NCI-H748 (cell line): Measurements from ENCODE around the gene CAMKV.
"Not testable (repeated sequence)": the region's sequence is repeated elsewhere in the genome, so short reads cannot be mapped to it uniquely, and the experiment has no call there.

ENCODE experiments used
- DNase-seq: peaks from one replicate; lab custom pipeline; 2025; ENCODE audit not compliant: unreplicated experiment; lab: John Stamatoyannopoulos, UW

The CAMKV gene, protein sequence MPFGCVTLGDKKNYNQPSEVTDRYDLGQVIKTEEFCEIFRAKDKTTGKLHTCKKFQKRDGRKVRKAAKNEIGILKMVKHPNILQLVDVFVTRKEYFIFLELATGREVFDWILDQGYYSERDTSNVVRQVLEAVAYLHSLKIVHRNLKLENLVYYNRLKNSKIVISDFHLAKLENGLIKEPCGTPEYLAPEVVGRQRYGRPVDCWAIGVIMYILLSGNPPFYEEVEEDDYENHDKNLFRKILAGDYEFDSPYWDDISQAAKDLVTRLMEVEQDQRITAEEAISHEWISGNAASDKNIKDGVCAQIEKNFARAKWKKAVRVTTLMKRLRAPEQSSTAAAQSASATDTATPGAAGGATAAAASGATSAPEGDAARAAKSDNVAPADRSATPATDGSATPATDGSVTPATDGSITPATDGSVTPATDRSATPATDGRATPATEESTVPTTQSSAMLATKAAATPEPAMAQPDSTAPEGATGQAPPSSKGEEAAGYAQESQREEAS

DNA sequence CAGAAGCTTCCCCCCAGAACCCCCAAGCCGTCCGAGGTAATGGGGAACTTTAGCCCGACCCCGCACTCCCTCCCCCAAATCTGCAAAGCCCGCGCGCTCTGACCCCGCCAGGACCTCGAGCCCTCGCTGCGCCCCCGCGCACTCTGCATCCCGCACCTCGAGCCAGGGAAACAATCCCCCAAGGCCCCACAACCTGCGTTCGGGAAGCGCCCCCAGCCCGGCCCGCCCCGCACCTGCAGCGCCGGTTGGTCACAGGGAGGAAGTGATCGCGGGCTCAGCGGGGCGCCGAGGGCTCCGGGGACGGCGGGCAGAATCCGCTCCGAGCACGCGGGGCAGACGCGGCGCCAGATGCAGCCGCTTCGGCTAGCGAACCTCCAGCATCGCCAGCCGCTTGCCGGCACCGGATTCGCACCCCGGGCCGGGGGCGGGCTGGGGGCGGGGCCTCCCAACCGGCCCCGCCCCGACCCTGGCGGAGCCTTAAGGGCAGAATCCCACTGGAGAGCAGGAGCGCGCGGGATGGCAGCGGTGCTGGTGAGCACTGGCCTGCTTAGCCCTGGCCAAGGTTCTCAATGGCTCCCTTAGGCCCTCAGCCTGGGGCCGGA is at the start of gene CAMKV:
CAMKV (minus strand) TSS at position 382 of the 602 bp plus-strand sequence. CDS start 7,518 bp downstream, outside the sequence.
- DNase-seq = peak; percentile 67

DNA sequence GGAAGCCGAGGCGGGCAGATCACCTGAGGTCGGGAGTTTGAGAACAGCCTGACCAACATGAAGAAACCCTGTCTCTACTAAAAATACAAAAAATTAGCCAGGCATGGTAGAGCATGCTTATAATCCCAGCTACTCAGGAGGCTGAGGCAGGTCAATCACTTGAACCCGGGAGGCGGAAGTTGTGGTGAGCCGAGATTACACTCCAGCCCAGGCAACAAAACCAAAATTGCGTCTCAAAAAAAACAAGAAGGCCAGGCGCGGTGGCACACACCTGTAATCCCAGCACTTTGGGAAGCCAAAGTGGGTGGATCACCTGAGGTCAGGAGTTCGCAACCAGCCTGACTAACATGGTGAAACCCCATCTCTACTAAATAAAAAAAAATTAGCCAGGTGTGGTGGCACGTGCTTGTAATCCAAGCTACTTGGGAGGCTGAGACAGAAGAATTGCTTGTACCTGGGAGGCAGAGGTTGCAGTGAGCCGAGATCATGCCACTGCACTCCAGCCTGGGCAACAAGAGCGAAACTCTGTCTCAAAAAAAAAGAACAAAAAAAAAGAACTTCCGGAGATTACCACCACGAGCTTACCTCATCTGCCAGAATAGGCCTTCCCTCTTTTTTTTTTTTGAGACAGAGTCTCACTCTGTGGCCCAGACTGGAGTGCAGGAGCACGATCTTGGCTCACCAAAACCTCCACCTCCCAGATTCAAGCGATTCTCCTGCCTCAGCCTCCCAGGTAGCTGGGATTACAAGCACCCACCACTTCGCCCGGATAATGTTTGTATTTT is 48.3 kb upstream of the CAMKV start:
- not testable (repeated sequence) for DNase-seq

- no peak for DNase-seq
Observed at GRCh38 chr3:49916686-49917085, 47.0 kb upstream of the CAMKV start.

GRCh38 chr3:49914906-49915305 is 45.2 kb upstream of the CAMKV start:
- DNase-seq = no peak

DNA sequence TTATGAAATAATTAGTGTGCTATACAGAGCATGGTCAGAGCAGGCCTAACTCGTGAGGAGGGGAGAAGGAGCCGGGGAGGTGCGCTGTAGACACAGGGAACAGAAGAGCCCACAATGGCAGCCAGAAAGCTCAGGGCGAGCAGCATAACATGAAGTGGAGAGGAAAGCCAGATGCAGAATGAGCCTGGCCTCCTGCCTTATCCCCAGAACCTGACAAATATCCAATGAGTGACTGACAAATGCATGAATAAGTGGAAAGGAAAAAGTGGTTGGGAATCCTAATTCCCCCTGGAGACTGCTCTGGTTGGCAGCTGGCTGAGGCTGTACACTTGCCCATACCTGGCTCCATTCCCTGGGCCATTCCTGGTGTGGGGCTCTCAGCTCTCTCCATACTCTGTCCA is 43.2 kb upstream of the CAMKV start:
- no peak for DNase-seq

DNA sequence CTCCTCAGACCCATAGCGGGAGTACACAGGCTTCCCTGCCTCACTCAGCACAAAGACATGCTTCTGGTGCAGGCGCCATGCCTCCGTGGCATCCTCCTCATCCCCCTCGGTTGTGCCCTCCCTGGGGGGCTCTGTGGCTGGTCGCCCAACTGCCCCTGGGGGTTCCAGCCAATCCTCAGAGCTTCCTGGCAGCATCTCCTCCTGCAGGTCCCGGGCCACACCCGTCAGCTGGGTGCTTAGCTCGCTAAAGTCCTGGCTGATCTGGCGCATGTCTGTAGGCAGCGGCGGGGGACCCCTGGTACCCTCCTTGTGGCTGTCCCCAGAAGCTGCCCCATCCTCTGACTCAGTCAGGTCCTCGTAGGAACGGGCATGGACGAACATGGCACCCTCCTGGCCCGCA is 41.9 kb upstream of the CAMKV start:
- DNase-seq = no peak

DNA sequence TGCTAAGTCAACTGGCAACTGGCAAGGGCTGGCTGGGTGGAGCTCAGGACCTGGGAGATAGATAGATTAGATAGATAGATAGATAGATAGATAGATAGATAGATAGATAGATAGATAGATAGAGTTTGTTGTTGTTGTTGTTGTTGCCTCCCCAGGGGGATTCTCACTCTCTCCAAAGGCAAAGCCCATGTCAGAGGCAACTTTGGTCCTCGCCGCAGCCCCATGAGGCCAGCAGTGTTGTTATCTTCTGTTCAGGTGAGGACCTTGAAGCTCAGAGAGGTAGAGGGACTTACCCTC is 41.4 kb upstream of the CAMKV start:
- no peak for DNase-seq

DNA sequence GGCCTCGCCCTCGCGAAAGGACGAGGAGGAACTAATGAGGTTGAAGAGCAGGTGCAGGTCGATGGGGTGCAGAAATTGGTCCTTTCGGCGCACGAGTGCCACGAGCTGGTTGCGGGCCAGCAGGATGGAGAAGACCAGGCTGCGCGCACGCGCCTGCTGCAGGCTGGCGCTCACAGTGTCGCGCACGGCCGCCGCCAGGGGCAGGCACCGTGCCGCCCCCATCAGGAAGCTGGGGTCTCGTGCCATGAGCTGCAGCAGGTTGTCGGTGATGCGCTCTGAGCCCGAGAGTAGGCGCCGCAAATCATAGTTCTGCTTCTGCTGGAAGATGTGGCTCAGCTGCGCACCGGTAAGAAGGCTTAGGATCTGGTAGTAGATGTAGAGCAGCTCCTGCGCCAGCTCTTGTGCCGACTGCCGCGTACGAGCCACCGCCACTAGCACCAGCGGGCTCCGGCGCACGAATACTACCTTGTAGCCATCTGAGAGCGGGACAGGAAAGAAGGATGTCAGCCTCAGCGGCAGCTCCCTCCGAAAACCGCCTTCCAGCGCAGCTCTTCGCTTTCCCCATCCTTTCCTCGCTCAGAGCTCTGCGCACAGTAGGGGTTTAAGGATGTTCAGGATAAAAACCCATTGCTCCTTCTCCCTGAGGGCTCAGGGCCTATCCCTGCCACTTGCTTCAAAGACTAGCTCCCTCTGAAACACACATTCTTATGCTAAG is 40.9 kb upstream of the CAMKV start:
- no peak for DNase-seq

DNA sequence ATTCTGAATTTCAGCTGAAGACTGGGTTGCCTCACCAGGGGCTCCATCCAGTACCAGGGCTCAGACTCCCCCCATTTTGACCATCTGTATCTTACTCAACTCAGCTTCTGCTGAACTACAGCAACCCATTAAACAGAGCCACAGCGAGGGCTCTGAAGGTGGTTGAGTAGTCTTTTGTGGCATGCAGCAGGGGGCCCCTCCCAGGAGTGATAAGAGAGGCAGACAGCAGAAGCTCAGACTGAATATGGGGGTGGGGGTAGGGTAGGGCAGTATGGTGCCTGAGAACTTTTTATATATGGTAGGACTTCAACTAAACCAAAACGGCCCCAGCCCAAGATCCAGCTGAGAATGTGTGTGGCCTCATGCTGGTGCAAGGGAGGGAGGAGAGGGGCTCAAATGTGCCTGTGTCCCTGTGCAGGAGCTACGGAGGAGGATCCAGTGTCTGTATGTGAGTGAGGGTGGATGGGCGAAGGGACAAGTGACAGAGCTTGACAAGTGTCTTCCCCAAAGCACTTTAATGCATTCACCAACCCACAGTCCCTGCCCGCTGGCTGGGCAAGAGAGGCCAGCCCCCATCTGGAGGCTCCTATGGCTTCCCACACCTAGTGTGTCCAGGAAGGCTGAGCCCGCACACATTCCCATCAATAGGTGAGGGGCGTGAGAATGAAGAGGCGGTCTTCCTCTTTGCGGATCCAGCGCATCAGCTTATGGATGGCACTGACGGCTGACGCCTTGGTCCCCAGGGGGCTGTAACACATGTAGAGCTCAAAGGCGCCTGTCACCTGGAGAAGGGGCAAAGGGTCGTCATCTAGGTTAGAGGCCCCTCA is 38.9 kb upstream of the CAMKV start:
- no peak for DNase-seq

GRCh38 chr3:49906073-49906743 is 36.5 kb upstream of the CAMKV start:
- no peak for DNase-seq

- DNase-seq = not testable (repeated sequence)
Observed at GRCh38 chr3:49904448-49904847, 34.7 kb upstream of the CAMKV start.

- DNase-seq = peak; percentile 77
Observed at GRCh38 chr3:49903451-49904424, 34.0 kb upstream of the CAMKV start, which contains the start of gene MST1R. Gene MST1R (minus strand): TSS chr3:49903873. CDS start chr3:49903609, 264 bp downstream.

DNA sequence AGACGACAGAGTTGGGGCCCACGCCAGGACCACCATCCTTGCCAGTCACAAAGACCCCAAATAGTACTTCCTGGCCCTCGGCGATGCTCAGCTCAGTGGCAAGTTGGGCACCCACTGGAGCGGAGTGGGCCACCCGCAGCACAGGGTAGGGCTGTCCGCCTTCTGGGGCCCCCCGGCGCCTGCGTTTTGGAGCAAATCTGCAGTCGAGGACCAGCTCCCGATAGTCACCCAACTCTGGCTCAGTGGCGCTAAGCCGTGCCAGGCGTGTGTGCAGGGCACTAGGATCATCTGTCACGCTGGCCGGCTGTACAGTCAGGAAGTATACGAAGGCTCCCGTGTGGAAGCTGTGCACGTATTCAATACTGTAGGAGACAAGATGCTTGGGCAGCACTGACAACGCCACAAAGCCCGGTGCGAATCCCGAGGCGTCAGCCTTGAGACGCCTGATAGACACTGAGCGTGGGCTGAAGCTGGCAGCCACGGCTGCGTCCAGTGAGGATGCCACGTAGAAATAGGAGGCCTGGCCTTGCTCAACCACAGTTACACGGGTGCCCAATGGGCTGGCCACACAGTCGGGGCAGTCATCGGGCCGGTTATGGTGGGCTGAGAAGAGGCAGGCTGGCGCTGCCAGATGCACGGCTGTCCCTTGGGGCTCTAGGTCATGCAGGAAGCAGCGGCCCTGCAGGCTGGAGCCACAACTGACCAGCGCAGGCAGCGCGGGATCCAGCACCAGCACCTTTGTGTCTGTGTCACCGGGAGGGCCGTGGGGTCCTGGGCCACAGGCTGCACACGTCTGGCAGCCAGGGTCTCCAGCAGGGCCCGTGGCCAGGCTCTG is 33.0 kb upstream of the CAMKV start:
- DNase-seq = no peak

DNA sequence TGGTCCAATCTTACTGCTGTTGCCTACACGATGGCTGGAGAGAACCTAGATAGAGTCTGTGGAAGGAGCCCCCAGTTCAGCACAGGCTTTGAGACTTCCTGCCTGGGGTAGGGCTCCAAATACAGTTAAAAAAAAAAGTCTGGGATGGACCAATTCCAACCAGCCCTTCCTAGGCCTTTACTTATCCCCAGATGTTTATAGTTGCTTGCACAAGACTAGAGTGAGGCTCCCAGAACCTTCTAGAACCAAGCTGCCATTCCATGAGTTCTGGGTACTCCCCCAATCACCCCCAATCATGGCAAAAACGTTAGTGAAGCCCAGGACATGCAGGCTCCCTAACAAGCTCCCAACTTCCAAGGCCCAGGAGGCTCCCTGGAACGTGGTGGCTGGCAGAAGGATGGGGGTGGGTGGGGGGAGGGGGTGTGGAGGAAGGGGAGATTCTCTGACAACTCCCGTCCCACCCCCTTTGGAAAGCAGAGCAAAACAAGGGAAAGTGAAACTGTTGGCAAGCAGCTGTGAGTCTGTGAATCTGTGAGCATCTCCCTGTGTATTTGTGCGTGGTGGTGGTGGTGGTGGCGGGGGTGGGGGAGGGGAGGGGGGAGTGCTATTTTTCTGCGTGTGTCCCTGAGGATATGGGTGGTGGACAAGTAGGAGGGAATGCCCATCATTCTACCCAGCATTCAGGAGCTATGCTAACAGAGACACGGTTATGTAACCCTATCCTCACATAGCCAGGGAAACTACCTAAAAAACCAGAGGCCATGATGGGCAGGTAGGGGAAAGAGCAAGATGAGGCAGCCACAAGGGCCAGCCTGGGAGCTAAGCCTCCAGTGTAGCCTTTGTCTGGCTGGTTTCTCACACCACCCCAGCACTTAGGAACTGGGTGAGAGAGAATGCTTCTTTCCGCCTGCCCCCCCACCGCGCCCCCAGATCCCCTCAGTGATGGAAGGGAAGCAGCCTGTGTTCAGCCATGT is 31.9 kb upstream of the CAMKV start:
- no peak for DNase-seq

GRCh38 chr3:49900491-49901153 is 30.9 kb upstream of the CAMKV start:
- DNase-seq = no peak

DNA sequence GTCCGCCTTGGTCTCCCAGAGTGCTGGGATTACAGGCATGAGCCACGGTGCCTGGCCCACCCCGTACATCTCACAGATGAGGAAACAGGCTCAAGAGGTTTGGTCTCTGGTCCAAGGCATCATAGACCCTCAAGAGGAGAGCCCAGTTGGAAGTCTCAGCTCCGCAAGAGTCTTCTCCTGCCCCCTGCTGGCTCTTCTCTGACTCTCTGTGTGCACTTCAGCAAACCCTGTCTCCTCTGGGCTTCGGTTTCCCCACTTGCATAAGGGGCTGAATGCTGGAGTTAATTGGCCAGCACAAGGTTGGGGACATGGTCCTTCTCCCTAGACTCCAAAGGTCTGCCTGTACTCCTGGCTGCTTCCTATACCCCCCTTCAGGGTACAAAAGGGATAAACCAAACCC is 30.1 kb upstream of the CAMKV start:
- peak; percentile 3 for DNase-seq
